Naive thymus-derived CD4-positive, alpha-beta T cell (primary cell): Measurements from ENCODE around the gene ARMC6. TPM values are rescaled to one million over a fixed set of nuclear protein-coding genes. Genes with fewer than 3 reads are reported as not detected.
"Not testable (repeated sequence)": the region's sequence is repeated elsewhere in the genome, so short reads cannot be mapped to it uniquely, and the experiment has no call there.

Experiments
- ATAC-seq: fragments of 150-1000 bp; cut with Tn5 transposase; 2 replicates; pipeline ENCODE4 v1.10.0; 2021; ENCODE audit warnings: mild to moderate bottlenecking, moderate library complexity
- CTCF ChIA-PET: fragments of 350-600 bp; sonication (Branson Sonifier 250); formaldehyde crosslinking; loops from one replicate; lab custom pipeline; 2021; ENCODE audit warnings: antibody characterized with exemption; lab: Charles Lee
- POLR2A ChIA-PET: fragments of 350-600 bp; sonication (Branson Sonifier 250); formaldehyde crosslinking; loops from one replicate; lab custom pipeline; 2021; ENCODE audit warnings: antibody characterized with exemption, inconsistent platforms; lab: Charles Lee
- DNase-seq, 9 donors: peaks; one replicate each; pipeline versions ENCODE4 v3.0.0 to v3.0.0-alpha.2; 2020 to 2022; ENCODE audit warnings: mixed read lengths in 1 of 9
- H3K27ac ChIP-seq: one replicate; pipeline ENCODE4 v1.7.0; 2013; ENCODE audit warnings: mild to moderate bottlenecking, low read depth, low read length, moderate library complexity
- H3K27me3 ChIP-seq, 2 donors: one replicate each; pipeline ENCODE4 v1.7.0; 2013; ENCODE audit warnings: low read length in 2 of 2, mild to moderate bottlenecking in 2 of 2, moderate library complexity in 2 of 2; ENCODE audit not compliant: control insufficient read depth in 2 of 2, insufficient read depth in 2 of 2
- H3K36me3 ChIP-seq, 3 experiments: 1 replicate in 2 of 3; 2 replicates in 1 of 3; pipeline ENCODE4 v1.7.0; 2013; ENCODE audit warnings: low read length in 3 of 3, mild to moderate bottlenecking in 3 of 3, moderate library complexity in 1 of 3; ENCODE audit not compliant: insufficient read depth in 3 of 3, control insufficient read depth in 2 of 3
- H3K4me1 ChIP-seq, 2 donors: one replicate each; pipeline ENCODE4 v1.7.0; 2013; ENCODE audit warnings: low read length in 2 of 2, mild to moderate bottlenecking in 2 of 2, moderate library complexity in 1 of 2; ENCODE audit not compliant: control insufficient read depth in 2 of 2, insufficient read depth in 2 of 2
- H3K4me3 ChIP-seq: 2 replicates; pipeline ENCODE4 v1.7.0; 2013; ENCODE audit warnings: mild to moderate bottlenecking, low read length
- H3K9me3 ChIP-seq, 3 experiments: 1 replicate in 2 of 3; 2 replicates in 1 of 3; pipeline ENCODE4 v1.7.0; 2013; ENCODE audit warnings: low read length in 3 of 3; ENCODE audit not compliant: control insufficient read depth in 2 of 3
- H3K27ac Mint-ChIP-seq, 9 donors: one replicate each; pipeline ENCODE4 v1.8.0; 2020 to 2022; ENCODE audit warnings: mixed read lengths in 9 of 9, mild to moderate bottlenecking in 8 of 9, moderate library complexity in 5 of 9, inconsistent platforms in 2 of 9
- H3K27me3 Mint-ChIP-seq, 5 donors: one replicate each; pipeline ENCODE4 v1.8.0; 2021 to 2022; ENCODE audit warnings: mixed read lengths in 5 of 5, mild to moderate bottlenecking in 1 of 5
- H3K36me3 Mint-ChIP-seq, 5 donors: one replicate each; pipeline ENCODE4 v1.8.0; 2020 to 2022; ENCODE audit warnings: mixed read lengths in 5 of 5, mild to moderate bottlenecking in 3 of 5, inconsistent platforms in 1 of 5
- H3K4me1 Mint-ChIP-seq, 7 donors: one replicate each; pipeline ENCODE4 v1.8.0; 2020 to 2022; ENCODE audit warnings: mixed read lengths in 7 of 7, mild to moderate bottlenecking in 3 of 7, inconsistent platforms in 1 of 7
- H3K4me3 Mint-ChIP-seq, 10 donors: one replicate each; pipeline ENCODE4 v1.8.0; 2020 to 2022; ENCODE audit warnings: mild to moderate bottlenecking in 10 of 10, mixed read lengths in 10 of 10, moderate library complexity in 6 of 10, inconsistent platforms in 2 of 10
- H3K9me3 Mint-ChIP-seq, 11 donors: one replicate each; pipeline ENCODE4 v1.8.0; 2020 to 2022; ENCODE audit warnings: mixed read lengths in 11 of 11, mild to moderate bottlenecking in 4 of 11, inconsistent platforms in 1 of 11, moderate library complexity in 1 of 11
- intact Hi-C, 2 donors: fragments of 100-400 bp; cut with micrococcal nuclease; formaldehyde crosslinking; loops; one replicate each; pipeline ENCODE4 v1.15.1; 2023
- polyA plus RNA-seq, 2 donors: library from polyadenylated mRNA; unstranded; fragments of 300-500 nt; fragmentation: Illumina TruSeq; gene quantifications; one replicate each; pipeline ENCODE4 v1.2.3, GENCODE V29; 2021
- total RNA-seq, 6 experiments: library from RNA in 5 of 6; stranded (reverse) in 5 of 6; gene quantifications; 1 replicate in 5 of 6; 2 replicates in 1 of 6; pipeline ENCODE4 v1.2.3 and lab custom pipeline; 2021 to 2026

The ARMC6 gene
- total and polyA plus RNA-seq, 7 experiments from 2014 or later, result 14.0 to 41.9 (median 16.2) TPM

DNA sequence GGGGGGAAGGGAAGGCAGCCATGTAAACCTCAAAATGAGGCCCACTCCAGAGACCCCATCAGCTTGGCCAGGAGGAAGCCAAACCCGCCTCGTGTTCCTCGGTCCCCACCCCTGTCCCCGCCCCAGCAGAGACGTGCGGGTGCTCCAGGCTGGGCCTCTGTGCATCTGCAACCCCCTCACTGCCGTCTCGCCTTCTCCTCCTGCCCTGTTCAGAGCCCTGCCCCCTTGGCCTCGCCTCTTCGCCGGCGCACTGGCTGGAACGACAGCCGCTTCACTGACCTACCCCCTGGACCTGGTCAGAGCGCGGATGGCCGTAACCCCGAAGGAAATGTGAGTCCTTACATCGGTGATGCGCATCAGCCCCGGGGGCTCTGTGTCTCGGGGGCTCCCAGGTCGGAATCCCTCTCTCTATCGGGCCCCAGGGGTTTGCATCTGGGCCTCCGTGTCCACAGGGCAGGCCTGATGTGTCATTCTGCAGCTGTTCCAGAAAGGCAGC, 72.7 kb downstream of the ARMC6 start:
- Mint-ChIP-seq H3K4me1 (peaks cover 0 to 8% (median 7%) of the 10 kb centered on the region in 7 donors), H3K27ac (no peak overlapping the region), H3K36me3 (peaks cover 0 to 11% (median 0%) of the 10 kb centered on the region in 5 donors), H3K4me3 (no peak overlapping the region), H3K27me3 (peaks cover 0 to 2% (median 0%) of the 10 kb centered on the region in 5 donors), H3K9me3 (no peaks in the 10 kb centered on the region)
- Histone ChIP-seq H3K4me1 (no peaks in the 10 kb centered on the region), H3K4me3 (no peak overlapping the region), H3K36me3 (peaks cover 0 to 34% (median 3%) of the 10 kb centered on the region in 3 experiments), H3K9me3 (no peaks in the 10 kb centered on the region), H3K27ac (no peak overlapping the region), H3K27me3 (no peaks in the 10 kb centered on the region)
- intact Hi-C loops, result no loop called here
- ChIA-PET POLR2A (no interaction called here), CTCF (no interaction called here)
- ATAC-seq (no peak), DNase-seq (no peak)

DNA sequence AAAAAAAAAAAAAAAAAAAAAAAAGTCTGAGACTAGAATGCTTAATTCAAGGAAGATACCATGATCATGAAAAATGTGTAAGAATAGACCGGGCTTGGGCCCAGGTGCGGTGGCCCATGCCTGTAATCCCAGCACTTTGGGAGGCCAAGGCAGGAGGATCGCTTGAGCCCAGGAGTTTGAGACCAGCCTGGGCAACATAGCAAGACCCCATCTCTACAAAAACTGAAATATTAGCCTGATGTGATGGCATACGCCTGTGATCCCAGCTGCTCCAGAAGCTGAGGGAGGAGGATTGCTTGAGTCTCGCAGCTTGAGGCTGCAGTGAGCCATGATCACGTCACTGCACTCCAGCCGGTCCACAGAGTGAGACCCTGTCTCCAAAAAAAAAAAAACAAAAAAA, 73.5 kb downstream of the ARMC6 start:
- H3K9me3 Mint-ChIP-seq, H3K27ac Mint-ChIP-seq, H3K27me3 Mint-ChIP-seq, H3K4me1 ChIP-seq, intact Hi-C loops, H3K4me3 Mint-ChIP-seq, H3K4me3 ChIP-seq, H3K9me3 ChIP-seq, CTCF ChIA-PET, DNase-seq, POLR2A ChIA-PET, H3K27me3 ChIP-seq, ATAC-seq, H3K27ac ChIP-seq: not testable (repeated sequence)
- Mint-ChIP-seq H3K4me1 (peaks cover 0 to 13% (median 8%) of the 10 kb centered on the region in 7 donors), H3K36me3 (peaks cover 0 to 11% (median 0%) of the 10 kb centered on the region in 5 donors)
- peaks cover 0 to 27% (median 3%) of the 10 kb centered on the region in 3 experiments for H3K36me3 ChIP-seq

- Histone ChIP-seq H3K36me3 (peaks cover 0 to 27% (median 3%) of the 10 kb centered on the region in 3 experiments), H3K4me3 (no peak overlapping the region), H3K4me1 (no peaks in the 10 kb centered on the region), H3K9me3 (no peaks in the 10 kb centered on the region), H3K27me3 (no peaks in the 10 kb centered on the region), H3K27ac (no peak overlapping the region)
- peaks cover 0 to 6% (median 0%) of the 10 kb centered on the region in 5 donors for H3K27me3 Mint-ChIP-seq
- no peaks in the 10 kb centered on the region for H3K9me3 Mint-ChIP-seq
- CTCF ChIA-PET, result no interaction called here
- POLR2A ChIA-PET, result no interaction called here
- H3K36me3 Mint-ChIP-seq, result peaks cover 0 to 11% (median 0%) of the 10 kb centered on the region in 5 donors
- ATAC-seq (no peak), DNase-seq (no peak)
- intact Hi-C loops, result no loop called here
- peaks cover 0 to 13% (median 8%) of the 10 kb centered on the region in 7 donors for H3K4me1 Mint-ChIP-seq
- H3K27ac Mint-ChIP-seq, result no peak overlapping the region
- no peak overlapping the region for H3K4me3 Mint-ChIP-seq
These were observed 74.3 kb downstream of the ARMC6 start for GRCh38 chr19:19107654-19108053.

Other genes with a start within 250 kb of the ARMC6 start
- not detected for gene COMP, start 242.3 kb upstream of the ARMC6 start, total RNA-seq
- gene COMP, start 242.3 kb upstream of the ARMC6 start, polyA plus RNA-seq, result not detected
- gene UPF1, start 201.6 kb upstream of the ARMC6 start, total RNA-seq, result 100 to 1,000 TPM in 4 of 5 experiments, 10 to 100 TPM in 1; 98.7 to 148 (median 113) TPM
- gene UPF1, start 201.6 kb upstream of the ARMC6 start, polyA plus RNA-seq, result 10 to 100 TPM in 1 of 2 donors, 1 to 10 TPM in 1; 7.7 to 25.3 TPM
- not detected for gene CERS1, start 137.4 kb upstream of the ARMC6 start, total RNA-seq
- not detected for gene CERS1, start 137.4 kb upstream of the ARMC6 start, polyA plus RNA-seq
- 100 to 1,000 TPM; 124 to 283 (median 163) TPM for gene COPE, start 114.2 kb upstream of the ARMC6 start, total RNA-seq
- gene COPE, start 114.2 kb upstream of the ARMC6 start, polyA plus RNA-seq, result 100 to 1,000 TPM; 214 to 247 TPM
- gene DDX49, start 113.9 kb upstream of the ARMC6 start, total RNA-seq, result 10 to 100 TPM; 36.4 to 63.2 (median 50.2) TPM
- gene DDX49, start 113.9 kb upstream of the ARMC6 start, polyA plus RNA-seq, result 10 to 100 TPM; 19.9 to 50.8 TPM
- gene HOMER3, start 92.4 kb upstream of the ARMC6 start, total RNA-seq, result 10 to 100 TPM in 1 of 5 experiments, 1 to 10 TPM in 1, under 1 TPM in 2, not detected in 1; 0.53 to 16.3 (median 1.4) TPM
- not detected for gene HOMER3, start 92.4 kb upstream of the ARMC6 start, polyA plus RNA-seq
- gene SUGP2, start 86 bp upstream of the ARMC6 start, total RNA-seq, result 100 to 1,000 TPM; 116 to 145 (median 129) TPM
- 10 to 100 TPM in 1 of 2 donors, 1 to 10 TPM in 1; 9.3 to 15.0 TPM for gene SUGP2, start 86 bp upstream of the ARMC6 start, polyA plus RNA-seq
- 10 to 100 TPM; 19.0 to 36.1 (median 21.6) TPM for gene SLC25A42, start 30.4 kb downstream of the ARMC6 start, total RNA-seq
- gene SLC25A42, start 30.4 kb downstream of the ARMC6 start, polyA plus RNA-seq, result 10 to 100 TPM in 1 of 2 donors, 1 to 10 TPM in 1; 8.2 to 19.6 TPM
- gene TMEM161A, start 104.9 kb downstream of the ARMC6 start, total RNA-seq, result 10 to 100 TPM; 15.8 to 32.7 (median 23.5) TPM
- gene TMEM161A, start 104.9 kb downstream of the ARMC6 start, polyA plus RNA-seq, result 10 to 100 TPM; 17.2 to 29.5 TPM
- gene MEF2B, start 136.7 kb downstream of the ARMC6 start, total RNA-seq, result 1 to 10 TPM; 3.0 to 6.4 (median 4.9) TPM
- under 1 TPM in 1 of 2 donors, not detected in 1; 0.27 TPM for gene MEF2B, start 136.7 kb downstream of the ARMC6 start, polyA plus RNA-seq
- gene BORCS8, start 158.5 kb downstream of the ARMC6 start, total RNA-seq, result 10 to 100 TPM; 22.6 to 48.2 (median 42.7) TPM
- 10 to 100 TPM; 21.9 to 23.0 TPM for gene BORCS8, start 158.5 kb downstream of the ARMC6 start, polyA plus RNA-seq
- gene RFXANK, start 158.7 kb downstream of the ARMC6 start, total RNA-seq, result 100 to 1,000 TPM in 1 of 5 experiments, 10 to 100 TPM in 4; 60.8 to 114 (median 74.9) TPM
- gene RFXANK, start 158.7 kb downstream of the ARMC6 start, polyA plus RNA-seq, result 10 to 100 TPM; 81.6 to 90.1 TPM
- 10 to 100 TPM; 13.8 to 33.4 (median 28.7) TPM for gene NR2C2AP, start 169.8 kb downstream of the ARMC6 start, total RNA-seq
- gene NR2C2AP, start 169.8 kb downstream of the ARMC6 start, polyA plus RNA-seq, result 10 to 100 TPM; 25.7 to 37.7 TPM
- under 1 TPM in 2 of 5 experiments, not detected in 3; 0.05 to 0.08 TPM for gene NCAN, start 178.4 kb downstream of the ARMC6 start, total RNA-seq
- gene NCAN, start 178.4 kb downstream of the ARMC6 start, polyA plus RNA-seq, result not detected
- gene TM6SF2, start 239.7 kb downstream of the ARMC6 start, total RNA-seq, result under 1 TPM in 1 of 5 experiments, not detected in 4; 0.81 TPM
- gene TM6SF2, start 239.7 kb downstream of the ARMC6 start, polyA plus RNA-seq, result not detected